GM19395 (cell line): Measurements from ENCODE around the gene FBXW7.

Source experiments
- ATAC-seq: cut with Tn5 transposase; IDR thresholded peaks from one replicate; pipeline ENCODE4 v1.9.1; 2021; ENCODE audit warnings: mild to moderate bottlenecking, moderate library complexity; ENCODE audit not compliant: unreplicated experiment

Gene FBXW7

GRCh38 chr4:152434011-152434410 lies 101.9 kb downstream of the FBXW7 start:
- ATAC-seq = no peak

GRCh38 chr4:152431784-152432183 lies 104.1 kb downstream of the FBXW7 start:
- no peak for ATAC-seq

- no peak for ATAC-seq
Measured at GRCh38 chr4:152431291-152431690, 104.6 kb downstream of the FBXW7 start.

GRCh38 chr4:152430507-152430906 lies 105.4 kb downstream of the FBXW7 start:
- ATAC-seq = no peak

- ATAC-seq = no peak
Measured at GRCh38 chr4:152427981-152428380, 107.9 kb downstream of the FBXW7 start.

- no peak for ATAC-seq
Measured at GRCh38 chr4:152424977-152425376, 110.9 kb downstream of the FBXW7 start.

- no peak for ATAC-seq
Measured at GRCh38 chr4:152424396-152424795, 111.5 kb downstream of the FBXW7 start.

- no peak for ATAC-seq
Measured at GRCh38 chr4:152422817-152423320, 113.0 kb downstream of the FBXW7 start.

GRCh38 chr4:152421576-152421975 lies 114.3 kb downstream of the FBXW7 start:
- ATAC-seq = no peak

- no peak for ATAC-seq
Measured at GRCh38 chr4:152419809-152420208, 116.1 kb downstream of the FBXW7 start.

GRCh38 chr4:152417673-152418072 lies 118.2 kb downstream of the FBXW7 start:
- no peak for ATAC-seq

- ATAC-seq = no peak
Measured at GRCh38 chr4:152415980-152416379, 119.9 kb downstream of the FBXW7 start.

- no peak for ATAC-seq
Measured at GRCh38 chr4:152408514-152409327, 127.2 kb downstream of the FBXW7 start.

GRCh38 chr4:152401424-152401823 lies 134.5 kb downstream of the FBXW7 start:
- ATAC-seq = no peak

- peak; percentile 72 for ATAC-seq
Measured at GRCh38 chr4:152399246-152399645, 136.6 kb downstream of the FBXW7 start.

- ATAC-seq = no peak
Measured at GRCh38 chr4:152398060-152398459, 137.8 kb downstream of the FBXW7 start.

- ATAC-seq = no peak
Measured at GRCh38 chr4:152394791-152395190, 141.1 kb downstream of the FBXW7 start.

- ATAC-seq = no peak
Measured at GRCh38 chr4:152392079-152392478, 143.8 kb downstream of the FBXW7 start.

GRCh38 chr4:152390216-152390615 lies 145.7 kb downstream of the FBXW7 start:
- no peak for ATAC-seq

- ATAC-seq = no peak
Measured at GRCh38 chr4:152389359-152389758, 146.5 kb downstream of the FBXW7 start.

GRCh38 chr4:152385551-152385950 lies 150.3 kb downstream of the FBXW7 start:
- no peak for ATAC-seq

- ATAC-seq = no peak
Measured at GRCh38 chr4:152382057-152382785, 153.7 kb downstream of the FBXW7 start.
